Activated CD8-positive, alpha-beta T cell treated with anti-CD3 and anti-CD28 coated beads for 36 hours (primary cell): Measurements from ENCODE around the gene TOM1L2. TPM values are rescaled to one million over a fixed set of nuclear protein-coding genes. Genes with fewer than 3 reads are reported as not detected.
A peak's percentile ranks its signal among the peaks of the same experiment; 100 is the strongest.

Source experiments
- ATAC-seq: fragments of 200-7000 bp; cut with Tn5 transposase; one replicate; pipeline ENCODE4 v1.10.0; 2021; ENCODE audit warnings: mild to moderate bottlenecking, moderate library complexity
- CTCF ChIA-PET: fragments of 350-600 bp; sonication (Branson Sonifier 250); formaldehyde crosslinking; loops from one replicate; lab custom pipeline; 2021; ENCODE audit warnings: antibody characterized with exemption; lab: Charles Lee
- POLR2A ChIA-PET: fragments of 350-600 bp; sonication (Branson Sonifier 250); formaldehyde crosslinking; loops from one replicate; lab custom pipeline; 2021; ENCODE audit warnings: antibody characterized with exemption; lab: Charles Lee
- DNase-seq: peaks from one replicate; pipeline ENCODE4 v3.0.0-alpha.2; 2020
- H3K27ac Mint-ChIP-seq: one replicate; pipeline ENCODE4 v1.8.0; 2021; ENCODE audit warnings: mild to moderate bottlenecking, mixed read lengths
- H3K27me3 Mint-ChIP-seq: one replicate; pipeline ENCODE4 v1.8.0; 2021; ENCODE audit warnings: mixed read lengths
- H3K36me3 Mint-ChIP-seq: one replicate; pipeline ENCODE4 v1.8.0; 2021; ENCODE audit warnings: low read depth, mixed read lengths
- H3K4me1 Mint-ChIP-seq: one replicate; pipeline ENCODE4 v1.8.0; 2021; ENCODE audit warnings: low read depth, mixed read lengths
- H3K4me3 Mint-ChIP-seq: one replicate; pipeline ENCODE4 v1.8.0; 2021; ENCODE audit warnings: mild to moderate bottlenecking, moderate library complexity, mixed read lengths
- H3K9me3 Mint-ChIP-seq: one replicate; pipeline ENCODE4 v1.8.0; 2021; ENCODE audit warnings: mixed read lengths
- intact Hi-C: fragments of 100-400 bp; cut with micrococcal nuclease; formaldehyde crosslinking; loops from one replicate; pipeline ENCODE4 v1.10.0; 2022
- total RNA-seq, 2 experiments: library from RNA; stranded (reverse); gene quantifications; one replicate each; pipeline ENCODE4 v1.2.3, GENCODE V29; 2021
- TF ChIP-seq, protein P1 (sequence below): fragments of 200-600 bp; IDR thresholded peaks from one replicate; pipeline ENCODE4 v1.8.0; 2022; ENCODE audit warnings: antibody characterized with exemption, mild to moderate bottlenecking

TOM1L2 gene
- total RNA-seq, 2 experiments from 2014 or later = 10.3 to 10.8 TPM

DNA sequence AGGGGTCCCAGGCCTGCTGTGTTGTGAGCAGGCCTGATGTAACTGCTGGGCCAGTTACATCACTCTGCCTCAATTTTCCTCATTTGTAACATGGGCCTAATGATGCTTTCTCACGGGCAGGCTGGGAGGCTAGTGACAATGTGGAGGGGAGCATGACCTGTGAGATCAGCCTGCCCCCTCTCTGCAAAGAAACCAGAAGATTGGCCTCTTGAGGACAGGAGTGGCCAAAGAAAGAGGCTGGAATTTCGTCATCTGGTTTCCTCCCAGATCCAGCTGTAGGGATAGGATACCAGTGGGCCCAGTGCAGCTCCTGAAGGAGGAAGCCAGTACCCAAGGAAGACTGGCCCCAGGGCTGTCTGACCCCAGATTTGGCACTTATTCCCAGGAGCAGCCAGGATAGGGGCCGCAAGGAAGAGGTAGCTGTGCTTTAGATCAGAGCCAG is 134.8 kb downstream of the TOM1L2 start:
- Mint-ChIP-seq H3K27me3 (no peaks in the 10 kb centered on the region), H3K27ac (peak overlapping the region; percentile 96), H3K4me1 (peaks cover 64% of the 10 kb centered on the region), H3K36me3 (peaks cover 29% of the 10 kb centered on the region), H3K4me3 (peak overlapping the region; percentile 92), H3K9me3 (no peaks in the 10 kb centered on the region)
- intact Hi-C loops = no loop called here
- DNase-seq (peak; percentile 43), ATAC-seq (no peak)
- CTCF ChIA-PET = interaction anchor here (1.1 to 7.0 kb wide), 9 partner anchors 10 to 25 kb away, joined by 3 to 49 read pairs (median 5); no protein-coding TSS in a partner anchor
- TF ChIP-seq, protein P1, sequence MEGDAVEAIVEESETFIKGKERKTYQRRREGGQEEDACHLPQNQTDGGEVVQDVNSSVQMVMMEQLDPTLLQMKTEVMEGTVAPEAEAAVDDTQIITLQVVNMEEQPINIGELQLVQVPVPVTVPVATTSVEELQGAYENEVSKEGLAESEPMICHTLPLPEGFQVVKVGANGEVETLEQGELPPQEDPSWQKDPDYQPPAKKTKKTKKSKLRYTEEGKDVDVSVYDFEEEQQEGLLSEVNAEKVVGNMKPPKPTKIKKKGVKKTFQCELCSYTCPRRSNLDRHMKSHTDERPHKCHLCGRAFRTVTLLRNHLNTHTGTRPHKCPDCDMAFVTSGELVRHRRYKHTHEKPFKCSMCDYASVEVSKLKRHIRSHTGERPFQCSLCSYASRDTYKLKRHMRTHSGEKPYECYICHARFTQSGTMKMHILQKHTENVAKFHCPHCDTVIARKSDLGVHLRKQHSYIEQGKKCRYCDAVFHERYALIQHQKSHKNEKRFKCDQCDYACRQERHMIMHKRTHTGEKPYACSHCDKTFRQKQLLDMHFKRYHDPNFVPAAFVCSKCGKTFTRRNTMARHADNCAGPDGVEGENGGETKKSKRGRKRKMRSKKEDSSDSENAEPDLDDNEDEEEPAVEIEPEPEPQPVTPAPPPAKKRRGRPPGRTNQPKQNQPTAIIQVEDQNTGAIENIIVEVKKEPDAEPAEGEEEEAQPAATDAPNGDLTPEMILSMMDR = no peak
- POLR2A ChIA-PET = interaction anchor here (0.8 to 22.2 kb wide), 4 partner anchors 12 to 155 kb away, joined by 3 to 617 read pairs (median 140); no protein-coding TSS in a partner anchor

DNA sequence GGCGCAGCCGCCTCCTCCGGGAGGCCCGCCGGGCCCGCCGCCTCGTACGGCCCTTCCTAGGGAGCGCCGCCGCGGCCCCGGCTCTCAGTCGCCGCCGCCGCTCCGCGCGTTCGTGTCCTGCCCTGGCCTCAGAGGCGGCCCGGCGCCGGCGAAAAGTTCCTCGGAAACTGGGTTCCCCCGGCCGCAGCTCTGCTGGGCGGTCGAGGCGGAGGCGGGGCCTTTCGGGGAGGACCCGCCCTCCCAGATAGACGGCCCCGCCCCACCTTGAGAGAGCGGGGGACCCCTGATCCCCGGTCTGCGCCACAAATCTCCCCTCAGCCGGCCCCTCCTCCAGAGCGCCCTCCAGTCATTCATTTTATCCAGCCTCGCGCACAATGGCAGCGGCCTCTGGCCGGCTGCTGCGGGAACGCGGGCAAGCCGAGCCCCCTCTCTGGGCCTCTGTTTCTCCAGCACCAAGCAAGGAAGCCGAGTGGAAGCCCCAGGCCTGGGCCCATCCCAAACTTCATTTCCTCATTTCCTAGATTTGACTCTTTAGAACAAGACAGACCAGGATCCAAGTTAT is 135.3 kb downstream of the TOM1L2 start, which contains the start of gene SREBF1:
Gene SREBF1, minus strand, starts transcription at position 169 of the 562 bp plus-strand sequence. CDS start 169 bp downstream, outside the sequence.
- peak within 1 kb of the TSS; percentile 92 for H3K4me3 Mint-ChIP-seq
- POLR2A ChIA-PET = interaction anchor here (0.6 to 22.2 kb wide), 11 partner anchors 12 to 155 kb away, joined by 3 to 617 read pairs (median 4); no protein-coding TSS in a partner anchor
- H3K27ac Mint-ChIP-seq = peak within 1 kb of the TSS; percentile 96
- no peaks in the 10 kb centered on the region for H3K9me3 Mint-ChIP-seq
- intact Hi-C loops = no loop called here
- peak; percentile 54 for ATAC-seq
- peaks cover 34% of the 10 kb centered on the region for H3K36me3 Mint-ChIP-seq
- no peaks in the 10 kb centered on the region for H3K27me3 Mint-ChIP-seq
- DNase-seq = peak; percentile 86
- peaks cover 69% of the 10 kb centered on the region for H3K4me1 Mint-ChIP-seq
- TF ChIP-seq, protein P1 = no peak
- CTCF ChIA-PET = interaction anchor here (1.2 to 7.0 kb wide), 9 partner anchors 9 to 25 kb away, joined by 3 to 49 read pairs (median 7); no protein-coding TSS in a partner anchor

DNA sequence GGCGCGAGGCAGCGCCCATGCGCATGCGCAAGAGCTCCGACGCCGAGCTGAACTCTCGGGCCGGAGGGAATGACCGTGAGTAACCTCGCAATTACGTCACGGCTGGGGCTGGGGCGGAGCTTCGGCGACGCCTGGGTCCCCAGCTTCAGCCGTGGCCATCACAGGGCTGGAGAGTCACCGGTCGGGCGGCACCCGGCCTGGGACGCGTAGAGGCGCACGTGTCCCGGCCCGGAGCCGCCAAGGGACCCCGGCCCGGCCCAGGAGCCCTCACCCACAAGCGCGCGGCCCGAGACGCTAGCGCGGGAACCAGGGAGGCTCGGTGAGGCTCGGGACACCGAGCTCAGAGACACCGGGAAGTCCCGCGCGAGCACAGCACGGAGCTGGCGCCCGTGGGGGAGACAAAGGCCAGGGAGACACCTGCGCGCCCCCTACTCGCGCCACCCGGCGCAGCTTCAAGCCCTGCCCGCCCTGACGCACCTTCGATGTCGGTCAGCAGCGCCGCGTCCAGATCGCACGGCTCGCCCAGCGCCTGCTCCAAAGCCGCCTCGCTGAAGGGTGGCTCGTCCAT is 135.9 kb downstream of the TOM1L2 start:
- Mint-ChIP-seq H3K27ac (peak overlapping the region; percentile 96), H3K4me1 (peaks cover 69% of the 10 kb centered on the region), H3K27me3 (no peaks in the 10 kb centered on the region), H3K9me3 (no peaks in the 10 kb centered on the region), H3K36me3 (peaks cover 37% of the 10 kb centered on the region), H3K4me3 (peak overlapping the region; percentile 92)
- ChIA-PET POLR2A (interaction anchor here (0.6 to 22.2 kb wide), 16 partner anchors 13 to 154 kb away, joined by 3 to 617 read pairs (median 4); no protein-coding TSS in a partner anchor), CTCF (interaction anchor here (0.6 to 7.0 kb wide), 10 partner anchors 9 to 104 kb away, joined by 3 to 49 read pairs (median 6); no protein-coding TSS in a partner anchor)
- TF ChIP-seq, protein P1 = no peak
- ATAC-seq = peak; percentile 72
- intact Hi-C loops = no loop called here
- peak; percentile 98 for DNase-seq

DNA sequence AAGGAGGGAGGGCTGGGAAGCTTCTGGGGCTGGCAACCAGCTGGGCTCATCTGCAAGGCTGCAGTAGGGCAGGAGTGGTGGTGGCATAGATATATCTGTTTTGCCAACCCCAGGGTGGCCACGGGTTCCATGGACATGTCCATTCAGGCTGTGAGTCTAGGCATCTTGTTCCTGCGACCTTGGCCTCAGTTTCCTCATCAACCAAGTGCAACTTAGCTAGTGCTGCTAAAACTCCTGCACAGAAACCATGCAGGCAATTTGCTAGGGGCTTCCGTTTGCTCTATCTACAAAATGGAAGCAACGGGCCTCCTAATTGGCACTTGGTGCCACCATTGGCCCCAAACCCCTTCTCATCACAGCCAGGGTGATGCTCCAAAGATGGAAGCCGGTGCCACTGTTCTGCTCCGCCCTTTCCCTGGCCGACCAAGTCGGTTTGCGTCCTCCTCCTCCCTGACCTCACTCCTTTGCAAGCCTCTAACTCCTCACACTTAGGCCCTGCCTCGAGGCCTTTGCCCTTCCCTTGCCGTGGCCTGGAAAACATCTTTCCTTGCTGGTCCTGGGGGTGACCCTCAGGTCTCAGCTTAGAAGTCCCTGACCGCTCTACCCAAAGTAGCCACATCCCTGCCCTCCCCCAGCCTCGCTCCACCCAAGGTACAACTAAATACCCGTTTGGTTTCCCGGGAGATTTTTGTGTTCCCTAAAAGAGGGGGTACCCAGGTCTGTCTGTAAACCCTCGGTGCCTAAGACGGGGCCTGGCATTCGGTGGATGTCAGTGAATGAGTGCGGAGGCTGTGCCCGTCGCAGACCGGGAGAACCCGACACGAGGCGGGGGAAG is 136.6 kb downstream of the TOM1L2 start:
- Mint-ChIP-seq H3K27ac (peak overlapping the region; percentile 96), H3K4me3 (peak overlapping the region; percentile 92), H3K36me3 (peaks cover 42% of the 10 kb centered on the region), H3K4me1 (peaks cover 69% of the 10 kb centered on the region), H3K27me3 (no peaks in the 10 kb centered on the region), H3K9me3 (no peaks in the 10 kb centered on the region)
- intact Hi-C loops = no loop called here
- ChIA-PET POLR2A (interaction anchor here (0.6 to 22.2 kb wide), 16 partner anchors 12 to 153 kb away, joined by 3 to 617 read pairs (median 4); no protein-coding TSS in a partner anchor), CTCF (interaction anchor here (0.6 to 7.0 kb wide), 11 partner anchors 9 to 105 kb away, joined by 3 to 49 read pairs (median 6); no protein-coding TSS in a partner anchor)
- TF ChIP-seq, protein P1 = no peak
- peak; percentile 6 for ATAC-seq
- DNase-seq = peak; percentile 62
